Stimulated activated CD4-positive, alpha-beta T cell treated with anti-CD3 and anti-CD28 coated beads, TNF-alpha, amount 100 ng/mL, for 48 hours (primary cell): Measurements from ENCODE around the gene SPON1.
A peak's percentile ranks its signal among the peaks of the same experiment; 100 is the strongest.
"Not testable (repeated sequence)": the region's sequence is repeated elsewhere in the genome, so short reads cannot be mapped to it uniquely, and the experiment has no call there.

Experiments used
- DNase-seq, 3 donors: peaks; one replicate each; pipeline ENCODE4 v3.0.0-alpha.2; 2020; ENCODE audit warnings: low read depth in 3 of 3

The SPON1 gene

GRCh38 chr11:13962562-13963168, at the start of gene SPON1:
SPON1 (plus strand) TSS chr11:13962723; CDS start chr11:13962905, 182 bp downstream.
- DNase-seq: peak in 2 of 3 donors; percentile 22 to 25

- no peak for DNase-seq
Observed at GRCh38 chr11:13917264-13917663, 45.3 kb upstream of the SPON1 start.

GRCh38 chr11:13917904-13918303, 44.6 kb upstream of the SPON1 start:
- no peak for DNase-seq

GRCh38 chr11:13920756-13921155, 41.8 kb upstream of the SPON1 start:
- no peak for DNase-seq

- no peak for DNase-seq
Observed at GRCh38 chr11:13921545-13921944, 41.0 kb upstream of the SPON1 start.

- no peak for DNase-seq
Observed at GRCh38 chr11:13923182-13923581, 39.3 kb upstream of the SPON1 start.

- DNase-seq: no peak
Observed at GRCh38 chr11:13923716-13924650, 38.5 kb upstream of the SPON1 start.

GRCh38 chr11:13924801-13925327, 37.7 kb upstream of the SPON1 start:
- DNase-seq: no peak

GRCh38 chr11:13926366-13926765, 36.2 kb upstream of the SPON1 start:
- DNase-seq: not testable (repeated sequence)

- DNase-seq: no peak
Observed at GRCh38 chr11:13926981-13927380, 35.5 kb upstream of the SPON1 start.

- DNase-seq: no peak
Observed at GRCh38 chr11:13927481-13927880, 35.0 kb upstream of the SPON1 start.

- no peak for DNase-seq
Observed at GRCh38 chr11:13928566-13929251, 33.8 kb upstream of the SPON1 start.

- no peak for DNase-seq
Observed at GRCh38 chr11:13929395-13929891, 33.1 kb upstream of the SPON1 start.

- no peak for DNase-seq
Observed at GRCh38 chr11:13931356-13931755, 31.2 kb upstream of the SPON1 start.

- not testable (repeated sequence) for DNase-seq
Observed at GRCh38 chr11:13937154-13937553, 25.4 kb upstream of the SPON1 start.

GRCh38 chr11:13938829-13939228, 23.7 kb upstream of the SPON1 start:
- not testable (repeated sequence) for DNase-seq

GRCh38 chr11:13939961-13940906, 22.3 kb upstream of the SPON1 start:
- no peak for DNase-seq

GRCh38 chr11:13940907-13941256, 21.6 kb upstream of the SPON1 start:
- DNase-seq: no peak

- no peak for DNase-seq
Observed at GRCh38 chr11:13941775-13942174, 20.7 kb upstream of the SPON1 start.

- DNase-seq: no peak
Observed at GRCh38 chr11:13942378-13942777, 20.1 kb upstream of the SPON1 start.

GRCh38 chr11:13942971-13943381, 19.5 kb upstream of the SPON1 start:
- no peak for DNase-seq
